H1 (cell line): ENCODE data around the gene COX7A1. TPM values are rescaled to one million over a fixed set of nuclear protein-coding genes. Genes with fewer than 3 reads are reported as not detected.

Source experiments
- CTCF ChIA-PET: fragments of 300-600 bp; sonication (Branson Sonifier 250); formaldehyde crosslinking; loops from one replicate; lab custom pipeline; 2021; ENCODE audit not compliant: partially characterized antibody; lab: Charles Lee
- POLR2A ChIA-PET: fragments of 300-600 bp; sonication (Branson Sonifier 250); formaldehyde crosslinking; loops from one replicate; lab custom pipeline; 2021; ENCODE audit warnings: inconsistent platforms; ENCODE audit not compliant: partially characterized antibody; lab: Charles Lee
- DNase-seq, 2 experiments: peaks; one replicate each; pipeline versions ENCODE4 v3.0.0 to v3.0.0-alpha.2; 2010 to 2022; ENCODE audit warnings: low spot score in 2 of 2, low read depth in 1 of 2, mixed read lengths in 1 of 2
- FAIRE-seq: peaks from 2 replicates; lab custom pipeline; 2011; peaks lifted over from hg19 to GRCh38; lab: Jason Lieb, UNC
- H2AFZ ChIP-seq: 2 replicates; pipeline ENCODE4 v1.8.1; 2012; ENCODE audit warnings: low read length, inconsistent platforms
- H2AK5ac ChIP-seq: 2 replicates; pipeline ENCODE4 v1.6.1; 2013; ENCODE audit warnings: low read depth, low read length
- H2BK120ac ChIP-seq: replicated peaks from 2 replicates; pipeline ENCODE3; 2013; ENCODE audit warnings: low read depth, low read length, inconsistent platforms
- H2BK12ac ChIP-seq: 2 replicates; pipeline ENCODE4 v1.6.1; 2013; ENCODE audit warnings: low read depth, low read length
- H2BK15ac ChIP-seq: 2 replicates; pipeline ENCODE4 v1.6.1; 2013; ENCODE audit warnings: low read length
- H2BK20ac ChIP-seq: 2 replicates; pipeline ENCODE4 v1.6.1; 2013; ENCODE audit warnings: low read length
- H2BK5ac ChIP-seq: 2 replicates; pipeline ENCODE4 v1.6.1; 2013; ENCODE audit warnings: low read depth, low read length
- H3K14ac ChIP-seq: 2 replicates; pipeline ENCODE4 v1.6.1; 2013; ENCODE audit warnings: inconsistent platforms; ENCODE audit not compliant: insufficient read length
- H3K18ac ChIP-seq: 2 replicates; pipeline ENCODE4 v1.6.1; 2013; ENCODE audit warnings: low read length; ENCODE audit errors: extremely low read depth
- H3K23ac ChIP-seq: 2 replicates; pipeline ENCODE4 v1.6.1; 2013; ENCODE audit warnings: inconsistent platforms; ENCODE audit not compliant: insufficient read length
- H3K23me2 ChIP-seq: 2 replicates; pipeline ENCODE4 v1.6.1; 2013; ENCODE audit warnings: low read depth, low read length
- H3K27ac ChIP-seq: 2 replicates; pipeline ENCODE4 v1.6.1; 2011; ENCODE audit warnings: low read depth, low read length, inconsistent platforms
- H3K27me3 ChIP-seq, 4 experiments: replicated peaks in 1 of 4; 1 replicate in 1 of 4; 2 replicates in 3 of 4; pipeline versions ENCODE4 v1.6.1 to v1.8.1; 2011 to 2013; ENCODE audit warnings: low read length in 3 of 4, mild to moderate bottlenecking in 3 of 4, inconsistent platforms in 2 of 4, mixed read lengths in 2 of 4, moderate library complexity in 1 of 4; ENCODE audit not compliant: control insufficient read depth in 3 of 4, insufficient read depth in 3 of 4; ENCODE audit errors: extremely low read depth in 1 of 4
- H3K36me3 ChIP-seq, 4 experiments: 2 replicates each; pipeline versions ENCODE4 v1.6.1 to v1.8.1; 2011 to 2013; ENCODE audit warnings: mild to moderate bottlenecking in 4 of 4, low read length in 3 of 4, moderate library complexity in 2 of 4, control low read depth in 1 of 4, inconsistent platforms in 1 of 4; ENCODE audit not compliant: insufficient read depth in 4 of 4, control insufficient read depth in 2 of 4
- H3K4ac ChIP-seq: replicated peaks from 2 replicates; pipeline ENCODE3; 2013; ENCODE audit warnings: low read length, low read depth, mixed read lengths, inconsistent platforms; ENCODE audit not compliant: insufficient read length
- H3K4me1 ChIP-seq, 4 experiments: replicated peaks in 1 of 4; 1 replicate in 1 of 4; 2 replicates in 3 of 4; pipeline versions ENCODE4 v1.6.1 to v1.8.1; 2011 to 2013; ENCODE audit warnings: low read length in 3 of 4, inconsistent platforms in 2 of 4, mixed read lengths in 1 of 4; ENCODE audit not compliant: insufficient read depth in 4 of 4, control insufficient read depth in 3 of 4
- H3K4me2 ChIP-seq, 2 experiments: 2 replicates each; pipeline versions ENCODE4 v1.6.1 to v1.8.1; 2011 to 2013; ENCODE audit warnings: low read depth in 2 of 2, low read length in 2 of 2, control low read depth in 1 of 2, inconsistent platforms in 1 of 2, mild to moderate bottlenecking in 1 of 2; ENCODE audit not compliant: insufficient read depth in 1 of 2
- H3K4me3 ChIP-seq, 4 experiments: fragments of 200-600, 300-600 bp in 1 of 4; sonication (generic), shearing (Covaris generic), sonication (Bioruptor Twin) in 1 of 4; 2 replicates each; pipeline versions ENCODE4 v1.5.1 to v1.8.1; 2011 to 2016; ENCODE audit warnings: low read length in 4 of 4, low read depth in 3 of 4, control low read depth in 2 of 4, inconsistent platforms in 2 of 4, mild to moderate bottlenecking in 2 of 4, mixed read lengths in 1 of 4, moderate library complexity in 1 of 4; ENCODE audit not compliant: insufficient read depth in 2 of 4; ENCODE audit errors: extremely low read depth in 1 of 4
- H3K56ac ChIP-seq: replicated peaks from 2 replicates; pipeline ENCODE3; 2013; ENCODE audit warnings: low read depth, mild to moderate bottlenecking, mixed read lengths, low read length, inconsistent platforms; ENCODE audit not compliant: insufficient read length
- H3K79me1 ChIP-seq: 2 replicates; pipeline ENCODE4 v1.6.1; 2013; ENCODE audit warnings: low read depth, low read length, control low read depth
- H3K79me2 ChIP-seq, 2 experiments: 2 replicates each; pipeline versions ENCODE4 v1.6.1 to v1.8.1; 2012 to 2013; ENCODE audit warnings: low read length in 2 of 2, mild to moderate bottlenecking in 2 of 2, inconsistent platforms in 1 of 2; ENCODE audit not compliant: insufficient read depth in 2 of 2, control insufficient read depth in 1 of 2
- H3K9ac ChIP-seq, 4 experiments: replicated peaks in 1 of 4; 1 replicate in 1 of 4; 2 replicates in 3 of 4; pipeline versions ENCODE4 v1.6.1 to v1.8.1; 2011 to 2013; ENCODE audit warnings: low read depth in 3 of 4, low read length in 3 of 4, control low read depth in 2 of 4, mild to moderate bottlenecking in 2 of 4, moderate library complexity in 2 of 4, inconsistent platforms in 1 of 4; ENCODE audit errors: extremely low read depth in 1 of 4
- H3K9me3 ChIP-seq, 2 experiments: 2 replicates each; pipeline versions ENCODE4 v1.6.1 to v1.8.1; 2012 to 2013; ENCODE audit warnings: mild to moderate bottlenecking in 2 of 2, moderate library complexity in 2 of 2, control low read depth in 1 of 2, inconsistent platforms in 1 of 2, low read depth in 1 of 2, low read length in 1 of 2, mixed read lengths in 1 of 2; ENCODE audit not compliant: insufficient read depth in 2 of 2
- H4K20me1 ChIP-seq, 2 experiments: replicated peaks in 1 of 2; 2 replicates each; pipeline versions ENCODE3 to v1.8.1; 2011 to 2013; ENCODE audit warnings: inconsistent platforms in 2 of 2, low read length in 2 of 2, mild to moderate bottlenecking in 1 of 2; ENCODE audit not compliant: insufficient read depth in 2 of 2, control insufficient read depth in 1 of 2
- H4K5ac ChIP-seq: 2 replicates; pipeline ENCODE4 v1.6.1; 2013; ENCODE audit warnings: low read length, low read depth, mixed read lengths, inconsistent platforms; ENCODE audit not compliant: insufficient read length
- H4K8ac ChIP-seq: 2 replicates; pipeline ENCODE4 v1.8.0; 2013; ENCODE audit warnings: mild to moderate bottlenecking, moderate library complexity, low read length, inconsistent platforms; ENCODE audit not compliant: insufficient read depth; ENCODE audit errors: extremely low read depth
- H4K91ac ChIP-seq: replicated peaks from 2 replicates; pipeline ENCODE3; 2013; ENCODE audit warnings: low read length, mixed read lengths, inconsistent platforms; ENCODE audit not compliant: insufficient read length
- KDM4A ChIP-seq: IDR thresholded peaks from one replicate; pipeline ENCODE4 v1.7.1; 2012; ENCODE audit warnings: low read depth, mild to moderate bottlenecking, moderate library complexity, low read length, inconsistent platforms; ENCODE audit not compliant: severe bottlenecking
- POLR2AphosphoS5 ChIP-seq: IDR thresholded peaks from 2 replicates; pipeline ENCODE4 v1.6.1; 2011; ENCODE audit warnings: low read depth, low read length
- WGBS, 2 experiments: shearing (Covaris generic) in 1 of 2; methylation state at CpG; one replicate each; pipeline versions ENCODE4 v1.1.6 to v1.1.7; 2013 to 2015; ENCODE audit warnings: low lambda C conversion rate in 2 of 2, mixed read lengths in 2 of 2, inconsistent platforms in 1 of 2, low coverage in 1 of 2, missing lambda C conversion rate in 1 of 2; ENCODE audit not compliant: insufficient replicate concordance in 2 of 2, insufficient coverage in 1 of 2, insufficient read length in 1 of 2; ENCODE audit errors: extremely low coverage in 1 of 2, missing lambda C conversion rate in 1 of 2; 5-methylcytosine and 5-hydroxymethylcytosine counted together
- polyA plus RNA-seq, 7 experiments: library from polyadenylated mRNA; depleted of rRNA in 3 of 7; stranded (reverse) in 5 of 7; unstranded in 2 of 7; fragments of >200 nt in 5 of 7; fragments of 200-250 nt in 2 of 7; gene quantifications; 1 replicate in 5 of 7; 2 replicates in 1 of 7; 4 replicates in 1 of 7; pipeline versions ENCODE4 v1.2.1 to v1.2.3, GENCODE V29; 2011 to 2013; ENCODE audit warnings: missing spikeins in 2 of 7, mixed read lengths in 2 of 7
- total RNA-seq: library from RNA; stranded (reverse); fragmentation: NEBNext Ultra II Directional; extraction: Animal tissue kit (Norgen Biotek cat#: 25700); gene quantifications from 2 replicates; pipeline ENCODE4 v1.2.1, GENCODE V29; 2021

The COX7A1 gene
- total and polyA plus RNA-seq, 2 of the 8 experiments (the other 6 are each of a cell fraction or from before 2014, with no cell fraction given): 0.60 TPM

- H3K79me1 ChIP-seq: no peaks in the 10 kb centered on the region
- ChIA-PET POLR2A (no interaction called here), CTCF (interaction anchor here (1.2 kb wide), 1 partner anchor 42 kb away, joined by 4 read pairs; no protein-coding TSS in a partner anchor)
- H2BK120ac ChIP-seq: no peak overlapping the region
- no peak overlapping the region for H3K18ac ChIP-seq
- no peak overlapping the region for H3K4me3 ChIP-seq
- no peaks in the 10 kb centered on the region for H3K27me3 ChIP-seq
- no peak overlapping the region for H3K23ac ChIP-seq
- FAIRE-seq: no peak
- no peak overlapping the region for H3K56ac ChIP-seq
- no peak overlapping the region for H2BK15ac ChIP-seq
- TF ChIP-seq KDM4A (no peak), POLR2AphosphoS5 (no peak)
- no peaks in the 10 kb centered on the region for H3K9me3 ChIP-seq
- H3K4ac ChIP-seq: no peak overlapping the region
- H4K20me1 ChIP-seq: no peaks in the 10 kb centered on the region
- no peak overlapping the region for H2AFZ ChIP-seq
- no peak overlapping the region for H2AK5ac ChIP-seq
- H4K8ac ChIP-seq: no peak overlapping the region
- 91% methylated on average over 6 of the region's 6 CpGs; no CpG with 5 or more reads in 1 of the 2 experiments for WGBS, 2 experiments
- H2BK20ac ChIP-seq: no peak overlapping the region
- H3K36me3 ChIP-seq: no peaks in the 10 kb centered on the region
- H3K4me2 ChIP-seq: no peak overlapping the region
- no peaks in the 10 kb centered on the region for H3K23me2 ChIP-seq
- H3K27ac ChIP-seq: no peak overlapping the region
- no peak overlapping the region for H4K5ac ChIP-seq
- no peaks in the 10 kb centered on the region for H3K79me2 ChIP-seq
- no peak overlapping the region for H3K14ac ChIP-seq
- H3K4me1 ChIP-seq: no peaks in the 10 kb centered on the region
- H2BK5ac ChIP-seq: no peak overlapping the region
- no peak overlapping the region for H3K9ac ChIP-seq
- DNase-seq: no peak
- no peak overlapping the region for H4K91ac ChIP-seq
- no peak overlapping the region for H2BK12ac ChIP-seq
These were observed 49.4 kb upstream of the COX7A1 start for GRCh38 chr19:36201684-36202083.
